NCI-H187 (cell line): ENCODE data around the gene TMEM145.

Experiments
- DNase-seq, 2 experiments: peaks; one replicate each; lab custom pipeline; 2025; lab: John Stamatoyannopoulos, UW

Gene TMEM145

DNA sequence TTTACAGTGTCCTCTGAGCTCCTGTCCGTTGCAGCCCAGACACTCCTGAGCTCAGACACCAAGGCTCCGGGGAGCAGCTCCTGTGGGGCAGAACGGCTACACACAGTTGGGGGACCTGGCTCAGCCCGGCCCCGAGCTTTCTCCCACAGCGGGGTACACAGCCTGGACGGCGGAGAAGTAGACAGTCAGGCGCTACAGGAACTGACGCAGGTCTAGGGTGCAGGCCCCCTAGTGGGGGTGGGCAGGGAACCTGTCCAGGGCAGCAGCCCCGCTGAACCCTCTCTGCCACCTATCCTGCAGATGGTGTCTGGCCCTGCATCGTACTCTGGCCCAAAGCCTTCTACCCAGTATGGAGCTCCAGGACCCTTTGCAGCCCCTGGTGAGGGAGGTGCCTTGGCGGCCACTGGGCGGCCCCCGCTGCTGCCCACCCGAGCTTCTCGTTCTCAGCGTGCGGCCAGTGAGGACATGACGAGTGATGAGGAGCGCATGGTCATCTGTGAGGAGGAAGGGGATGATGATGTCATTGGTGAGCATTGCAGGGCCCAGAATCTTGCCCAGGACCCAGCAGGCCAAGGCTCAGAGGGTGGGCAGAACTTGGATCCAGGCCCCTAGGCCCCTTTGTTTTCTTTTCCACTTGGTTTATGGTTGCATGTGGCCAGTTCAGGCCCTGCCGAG is 24.1 kb upstream of the TMEM145 start:
- DNase-seq, result no peak

GRCh38 chr19:42289556-42290041 is 23.5 kb upstream of the TMEM145 start:
- no peak for DNase-seq

- DNase-seq, result no peak
Observed at GRCh38 chr19:42290136-42290522, 23.0 kb upstream of the TMEM145 start.

DNA sequence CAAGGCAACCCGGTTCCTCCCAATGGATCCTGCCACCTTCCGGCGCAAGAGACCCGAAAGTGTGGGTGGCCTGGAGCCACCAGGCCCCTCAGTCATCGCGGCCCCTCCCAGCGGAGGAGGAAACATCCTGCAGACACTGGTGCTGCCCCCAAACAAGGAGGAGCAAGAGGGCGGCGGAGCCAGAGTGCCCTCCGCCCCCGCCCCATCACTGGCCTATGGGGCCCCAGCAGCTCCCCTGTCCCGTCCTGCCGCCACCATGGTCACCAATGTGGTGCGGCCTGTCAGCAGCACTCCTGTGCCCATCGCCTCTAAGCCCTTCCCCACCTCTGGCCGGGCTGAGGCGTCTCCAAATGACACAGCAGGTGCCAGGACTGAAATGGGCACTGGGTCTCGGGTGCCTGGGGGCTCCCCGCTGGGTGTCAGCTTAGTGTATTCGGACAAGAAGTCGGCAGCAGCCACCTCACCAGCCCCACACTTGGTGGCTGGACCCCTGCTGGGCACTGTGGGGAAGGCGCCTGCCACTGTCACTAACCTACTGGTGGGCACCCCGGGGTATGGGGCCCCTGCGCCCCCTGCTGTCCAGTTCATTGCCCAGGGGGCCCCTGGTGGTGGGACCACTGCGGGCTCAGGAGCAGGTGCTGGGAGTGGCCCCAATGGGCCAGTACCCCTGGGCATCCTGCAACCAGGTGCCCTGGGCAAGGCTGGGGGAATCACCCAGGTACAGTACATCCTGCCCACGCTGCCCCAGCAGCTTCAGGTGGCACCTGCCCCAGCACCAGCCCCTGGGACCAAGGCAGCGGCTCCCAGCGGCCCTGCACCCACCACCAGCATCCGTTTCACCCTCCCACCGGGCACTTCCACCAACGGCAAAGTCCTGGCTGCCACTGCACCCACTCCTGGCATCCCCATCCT is 22.3 kb upstream of the TMEM145 start:
- no peak for DNase-seq

DNA sequence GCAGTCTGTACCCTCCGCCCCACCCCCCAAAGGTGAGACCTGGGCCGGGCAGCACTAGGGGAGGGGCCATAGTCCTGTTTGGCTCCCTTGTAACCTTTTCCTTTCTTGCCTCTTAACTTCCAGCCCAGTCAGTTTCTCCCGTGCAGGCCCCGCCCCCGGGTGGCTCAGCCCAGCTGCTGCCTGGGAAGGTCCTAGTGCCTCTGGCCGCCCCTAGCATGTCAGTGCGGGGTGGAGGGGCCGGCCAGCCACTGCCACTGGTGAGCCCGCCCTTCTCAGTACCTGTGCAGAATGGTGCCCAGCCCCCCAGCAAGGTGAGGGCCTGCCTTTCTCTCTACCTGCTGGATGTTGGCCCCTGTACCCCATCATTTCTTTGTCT is 21.7 kb upstream of the TMEM145 start:
- no peak for DNase-seq

GRCh38 chr19:42292042-42292960 is 20.8 kb upstream of the TMEM145 start:
- no peak for DNase-seq

- DNase-seq, result no peak
Observed at GRCh38 chr19:42292963-42293362, 20.1 kb upstream of the TMEM145 start.

DNA sequence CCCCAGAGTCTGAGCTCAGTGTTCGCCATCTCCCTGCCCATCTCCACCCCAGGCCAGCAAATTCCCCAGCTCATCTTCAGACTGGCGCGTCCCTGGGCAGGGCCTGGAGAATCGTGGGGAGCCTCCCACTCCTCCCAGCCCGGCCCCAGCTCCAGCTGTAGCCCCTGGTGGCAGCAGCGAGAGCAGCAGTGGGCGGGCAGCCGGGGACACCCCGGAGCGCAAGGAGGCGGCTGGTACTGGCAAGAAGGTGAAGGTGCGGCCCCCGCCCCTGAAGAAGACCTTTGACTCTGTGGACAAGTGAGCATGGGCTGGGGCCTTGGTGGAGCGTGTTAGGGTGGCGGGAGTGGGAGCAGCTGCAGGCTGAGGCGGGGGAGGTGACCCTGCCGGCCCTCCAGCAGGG is 19.6 kb upstream of the TMEM145 start:
- DNase-seq, result no peak

- no peak for DNase-seq
Observed at GRCh38 chr19:42293948-42294347, 19.2 kb upstream of the TMEM145 start.

DNA sequence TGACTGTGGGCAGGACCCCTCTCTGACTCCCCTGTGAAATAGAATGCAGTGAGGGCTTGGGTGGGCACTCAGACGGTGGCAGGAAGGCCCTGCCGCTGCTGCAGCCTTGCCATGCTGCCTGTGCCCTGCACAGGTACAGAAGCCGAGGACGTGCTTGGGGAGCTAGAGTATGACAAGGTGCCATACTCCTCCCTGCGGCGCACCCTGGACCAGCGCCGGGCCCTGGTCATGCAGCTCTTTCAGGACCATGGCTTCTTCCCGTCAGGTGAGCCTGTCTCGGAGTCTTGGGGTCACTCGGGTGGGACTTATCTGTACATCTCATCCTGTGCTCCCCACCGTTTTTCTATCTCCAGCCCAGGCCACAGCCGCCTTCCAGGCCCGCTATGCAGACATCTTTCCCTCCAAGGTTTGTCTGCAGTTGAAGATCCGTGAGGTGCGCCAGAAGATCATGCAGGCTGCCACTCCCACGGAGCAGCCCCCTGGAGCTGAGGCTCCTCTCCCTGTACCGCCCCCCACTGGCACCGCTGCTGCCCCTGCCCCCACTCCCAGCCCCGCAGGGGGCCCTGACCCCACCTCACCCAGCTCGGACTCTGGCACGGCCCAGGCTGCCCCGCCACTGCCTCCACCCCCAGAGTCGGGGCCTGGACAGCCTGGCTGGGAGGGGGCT is 18.5 kb upstream of the TMEM145 start:
- no peak for DNase-seq

- no peak for DNase-seq
Observed at GRCh38 chr19:42295342-42295741, 17.8 kb upstream of the TMEM145 start.

GRCh38 chr19:42295831-42296525 is 17.1 kb upstream of the TMEM145 start:
- DNase-seq, result peak; percentile 50 to 77

- DNase-seq, result no peak
Observed at GRCh38 chr19:42297039-42297438, 16.1 kb upstream of the TMEM145 start.

DNA sequence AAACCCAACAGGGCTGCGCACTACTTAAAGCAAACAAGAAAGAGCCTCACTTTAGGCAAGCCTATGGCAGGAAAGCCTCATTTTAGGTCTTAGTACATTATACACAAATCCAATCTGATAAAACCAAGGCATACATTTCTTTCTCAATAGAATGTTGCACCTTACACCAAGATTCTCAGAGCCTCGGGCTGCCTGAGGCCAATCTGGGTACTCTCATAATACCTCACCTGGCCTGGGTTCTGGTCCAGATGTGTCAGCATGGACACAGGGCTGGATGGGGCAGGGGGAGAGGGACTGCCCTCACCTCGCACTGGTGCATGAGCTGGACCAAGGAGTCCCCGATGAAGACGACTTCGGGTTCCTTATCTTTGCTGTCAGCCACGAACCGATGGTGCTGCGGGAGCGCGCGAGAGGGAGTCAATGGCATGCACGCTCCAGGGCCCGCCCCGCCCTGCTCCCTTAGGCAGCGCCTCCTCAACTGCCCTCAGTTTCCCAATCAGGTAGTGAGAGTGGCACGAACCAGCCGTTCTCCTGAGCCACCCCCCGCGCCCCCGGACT is 11.4 kb upstream of the TMEM145 start, which contains the start of gene PRR19:
Gene PRR19 (plus strand): TSS at position 487 of the 558 bp plus-strand sequence. CDS start 7,453 bp downstream, outside the sequence.
- DNase-seq, result peak in 1 of 2 experiments; percentile 72

GRCh38 chr19:42303101-42303464 is 10.0 kb upstream of the TMEM145 start:
- DNase-seq, result no peak

DNA sequence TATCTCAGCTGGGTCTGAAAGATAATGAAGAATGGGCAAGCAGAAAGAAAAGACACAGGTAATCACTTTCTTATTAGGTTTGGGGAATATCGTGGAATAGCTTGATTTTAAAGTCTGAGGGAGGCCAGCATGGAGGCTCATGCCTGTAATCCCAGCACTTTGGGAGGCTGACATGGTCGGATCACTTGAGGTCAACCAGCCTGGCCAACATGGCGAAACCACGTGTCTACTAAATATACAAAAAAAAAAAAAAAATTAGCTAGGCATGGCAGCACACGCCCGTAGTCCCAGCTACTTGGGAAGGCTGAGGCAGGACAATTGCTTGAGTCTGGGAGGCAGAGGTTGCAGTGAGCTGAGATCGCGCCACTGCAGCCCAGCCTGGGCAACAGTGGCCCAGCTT is 9.2 kb upstream of the TMEM145 start:
- no peak for DNase-seq

DNA sequence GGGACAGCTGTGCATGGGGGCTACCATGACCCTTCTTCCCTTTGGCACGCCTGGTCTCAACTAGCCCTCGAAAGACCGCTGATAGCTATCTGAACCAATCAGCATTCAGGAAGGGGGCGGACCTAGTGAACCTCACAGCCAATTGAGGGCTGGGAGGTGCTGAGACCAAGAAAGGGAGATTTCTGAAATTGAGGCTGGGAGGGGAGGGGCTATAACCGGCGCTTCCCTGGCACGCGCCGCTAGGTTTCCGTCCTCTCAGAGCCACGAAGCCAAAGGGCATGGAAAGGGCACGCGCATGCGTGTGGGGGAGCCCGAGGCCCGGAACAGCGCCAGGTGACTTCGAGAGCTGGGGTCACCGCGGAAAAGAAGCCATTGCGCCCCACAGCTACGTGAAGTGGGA is 6.5 kb upstream of the TMEM145 start:
- DNase-seq, result no peak

GRCh38 chr19:42309686-42310085 is 3.4 kb upstream of the TMEM145 start:
- DNase-seq, result no peak

GRCh38 chr19:42311657-42312056 is 1.5 kb upstream of the TMEM145 start:
- no peak for DNase-seq

DNA sequence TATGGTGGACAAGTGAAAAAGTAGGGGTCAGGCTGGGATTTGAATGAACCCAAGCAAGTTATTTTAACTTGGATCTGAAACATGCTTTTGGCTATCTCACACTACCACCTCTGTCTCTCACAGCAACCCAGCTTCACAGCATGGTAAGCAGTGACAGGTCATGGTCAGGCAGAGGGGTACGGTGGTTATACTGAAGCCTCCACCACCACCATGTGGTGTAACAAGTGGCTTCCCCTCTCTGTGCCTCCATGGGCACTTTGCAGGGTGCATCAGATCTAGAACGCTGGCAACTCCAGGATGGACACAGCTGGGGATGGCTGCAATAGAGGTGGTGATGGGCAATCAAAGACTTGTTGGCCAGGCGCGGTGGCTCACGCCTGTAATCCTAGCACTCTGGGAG is 739 bp upstream of the TMEM145 start:
- DNase-seq, result no peak
